Colonic mucosa (tissue), 4 donors: ENCODE data around the gene KIF16B. TPM values are rescaled to one million over a fixed set of nuclear protein-coding genes. Genes with fewer than 3 reads are reported as not detected.

Experiments used
- DNase-seq: peaks from one replicate; pipeline ENCODE4 v3.0.0-alpha.2; 2020
- H3K27ac ChIP-seq: fragments of 200-600 bp; one replicate; pipeline ENCODE4 v1.8.0; 2021
- H3K27me3 ChIP-seq: fragments of 200-600 bp; one replicate; pipeline ENCODE4 v1.8.0; 2021
- H3K36me3 ChIP-seq: fragments of 200-600 bp; one replicate; pipeline ENCODE4 v1.8.0; 2021
- H3K4me1 ChIP-seq: fragments of 200-600 bp; one replicate; pipeline ENCODE4 v1.8.0; 2021; ENCODE audit warnings: mild to moderate bottlenecking
- H3K4me3 ChIP-seq: fragments of 200-600 bp; one replicate; pipeline ENCODE4 v1.8.0; 2021
- H3K9ac ChIP-seq, 2 donors: one replicate each; pipeline ENCODE4 v1.7.0; 2013; ENCODE audit warnings: control low read depth in 2 of 2, low read depth in 2 of 2, low read length in 2 of 2
- H3K9me3 ChIP-seq: fragments of 200-600 bp; one replicate; pipeline ENCODE4 v1.8.0; 2021
- intact Hi-C: fragments of 100-400 bp; cut with DNase I; formaldehyde crosslinking; loops from one replicate; pipeline ENCODE4 v1.14.1; 2022
- total RNA-seq, 2 donors: library from RNA; stranded (reverse); fragmentation: NEBNext Ultra II Directional in 1 of 2; extraction: Animal tissue kit (Norgen Biotek cat#: 25700) in 1 of 2; gene quantifications; one replicate each; pipeline ENCODE4 v1.2.1, GENCODE V29; 2021
- TF ChIP-seq, protein P1 (sequence below): fragments of 200-600 bp; IDR thresholded peaks from one replicate; pipeline ENCODE4 v1.8.0; 2022; ENCODE audit warnings: antibody characterized with exemption, mild to moderate bottlenecking
- donor health status: healthy.
- donor health status: DM: no; HTN: no; CAD: no.
- donor health status: DM: no; HTN: no; CAD: no.

Gene KIF16B
- total RNA-seq, 2 donors from 2014 or later = 41.6 to 68.7 TPM

DNA sequence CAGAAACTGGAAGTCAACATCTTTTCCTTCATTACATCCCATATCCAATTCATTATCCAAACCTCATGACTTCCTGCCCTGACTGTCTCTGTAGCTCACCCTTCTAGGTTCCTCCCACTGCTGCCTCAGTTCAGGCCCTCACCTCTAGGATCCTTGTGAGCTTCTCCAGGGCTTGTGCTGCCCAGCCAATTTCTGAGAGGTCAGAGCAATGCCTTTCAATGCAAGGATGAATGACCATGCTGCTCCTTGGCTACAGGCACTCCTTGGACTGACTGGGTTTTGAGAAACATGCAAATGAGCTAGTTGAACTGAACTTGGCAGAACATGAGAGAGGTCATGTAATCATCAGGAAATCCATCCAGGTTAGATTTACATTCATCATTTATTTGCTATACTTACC is 173.4 kb downstream of the KIF16B start:
- H3K9ac ChIP-seq = no peak overlapping the region
- DNase-seq = no peak
- no peak overlapping the region for H3K4me3 ChIP-seq
- no peaks in the 10 kb centered on the region for H3K36me3 ChIP-seq
- TF ChIP-seq, protein P1, sequence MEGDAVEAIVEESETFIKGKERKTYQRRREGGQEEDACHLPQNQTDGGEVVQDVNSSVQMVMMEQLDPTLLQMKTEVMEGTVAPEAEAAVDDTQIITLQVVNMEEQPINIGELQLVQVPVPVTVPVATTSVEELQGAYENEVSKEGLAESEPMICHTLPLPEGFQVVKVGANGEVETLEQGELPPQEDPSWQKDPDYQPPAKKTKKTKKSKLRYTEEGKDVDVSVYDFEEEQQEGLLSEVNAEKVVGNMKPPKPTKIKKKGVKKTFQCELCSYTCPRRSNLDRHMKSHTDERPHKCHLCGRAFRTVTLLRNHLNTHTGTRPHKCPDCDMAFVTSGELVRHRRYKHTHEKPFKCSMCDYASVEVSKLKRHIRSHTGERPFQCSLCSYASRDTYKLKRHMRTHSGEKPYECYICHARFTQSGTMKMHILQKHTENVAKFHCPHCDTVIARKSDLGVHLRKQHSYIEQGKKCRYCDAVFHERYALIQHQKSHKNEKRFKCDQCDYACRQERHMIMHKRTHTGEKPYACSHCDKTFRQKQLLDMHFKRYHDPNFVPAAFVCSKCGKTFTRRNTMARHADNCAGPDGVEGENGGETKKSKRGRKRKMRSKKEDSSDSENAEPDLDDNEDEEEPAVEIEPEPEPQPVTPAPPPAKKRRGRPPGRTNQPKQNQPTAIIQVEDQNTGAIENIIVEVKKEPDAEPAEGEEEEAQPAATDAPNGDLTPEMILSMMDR = no peak
- no peaks in the 10 kb centered on the region for H3K9me3 ChIP-seq
- H3K4me1 ChIP-seq = no peaks in the 10 kb centered on the region
- no peak overlapping the region for H3K27ac ChIP-seq
- no peaks in the 10 kb centered on the region for H3K27me3 ChIP-seq
- intact Hi-C loops = no loop called here

DNA sequence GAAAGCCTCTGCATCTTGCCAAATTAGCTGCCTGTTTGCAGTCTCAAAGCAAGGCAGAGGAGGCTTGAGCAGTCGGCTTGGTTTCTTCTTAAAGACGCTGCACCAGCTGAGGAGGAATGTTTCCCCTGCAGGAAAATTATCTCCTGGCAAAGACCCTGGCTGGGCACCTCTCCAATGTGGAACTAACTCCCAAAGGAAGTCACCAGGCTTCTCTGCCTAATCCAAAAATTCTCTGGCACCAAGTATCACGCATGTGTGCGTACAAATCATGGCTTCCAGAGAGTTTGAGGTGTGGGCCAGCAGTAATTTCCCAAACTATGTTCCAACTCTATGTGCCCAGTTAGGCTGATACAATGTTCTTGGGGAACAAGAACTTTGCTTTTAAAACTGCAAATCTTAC is 176.2 kb downstream of the KIF16B start:
- no peak for DNase-seq
- intact Hi-C loops = no loop called here
- no peak overlapping the region for H3K27ac ChIP-seq
- no peaks in the 10 kb centered on the region for H3K36me3 ChIP-seq
- H3K27me3 ChIP-seq = no peaks in the 10 kb centered on the region
- H3K4me3 ChIP-seq = no peak overlapping the region
- TF ChIP-seq, protein P1 = no peak
- no peaks in the 10 kb centered on the region for H3K9me3 ChIP-seq
- no peak overlapping the region for H3K9ac ChIP-seq
- no peaks in the 10 kb centered on the region for H3K4me1 ChIP-seq

DNA sequence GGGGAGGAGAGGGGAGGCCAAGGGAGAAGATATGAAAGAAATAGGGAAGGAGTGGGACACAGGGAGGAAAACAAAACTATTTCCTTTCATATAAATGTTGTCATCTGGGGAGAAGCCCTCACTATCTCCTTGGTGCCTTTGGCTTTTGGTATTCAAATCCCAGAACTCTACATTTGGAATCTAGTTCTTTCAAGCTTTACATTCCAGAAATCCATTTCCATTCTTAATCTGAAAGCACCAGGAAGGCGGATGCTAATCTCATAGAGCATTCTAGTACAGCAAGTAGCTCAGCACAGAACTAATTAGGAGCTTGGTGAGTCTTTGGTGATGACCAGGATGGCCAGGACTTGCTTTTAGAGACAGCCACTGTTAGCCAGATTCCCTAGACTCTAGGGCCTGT is 177.9 kb downstream of the KIF16B start:
- Histone ChIP-seq H3K27me3 (no peaks in the 10 kb centered on the region), H3K9me3 (no peaks in the 10 kb centered on the region), H3K4me1 (no peaks in the 10 kb centered on the region), H3K27ac (no peak overlapping the region), H3K36me3 (no peaks in the 10 kb centered on the region), H3K9ac (no peak overlapping the region), H3K4me3 (no peak overlapping the region)
- TF ChIP-seq, protein P1 = no peak
- intact Hi-C loops = no loop called here
- DNase-seq = no peak

DNA sequence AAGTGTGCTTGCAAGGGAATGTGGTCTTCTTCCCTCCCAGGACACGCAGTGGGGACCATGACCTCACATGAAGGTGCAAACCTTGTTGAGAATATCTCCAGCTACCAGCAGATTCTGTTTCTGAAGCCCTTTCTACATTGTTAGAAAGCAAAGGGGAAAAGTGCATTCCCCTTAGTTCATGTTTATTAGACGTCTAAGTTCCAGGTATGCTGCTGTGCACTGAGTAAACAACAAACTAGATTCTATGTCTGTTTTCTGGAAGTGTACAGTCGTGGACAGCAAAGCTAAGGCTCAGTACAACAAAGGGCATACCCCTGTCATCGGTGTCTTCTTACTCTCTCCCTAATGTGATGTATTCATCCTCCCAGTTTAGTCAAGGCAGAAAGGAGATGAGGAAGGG is 178.5 kb downstream of the KIF16B start:
- Histone ChIP-seq H3K4me1 (no peaks in the 10 kb centered on the region), H3K27ac (no peak overlapping the region), H3K36me3 (no peaks in the 10 kb centered on the region), H3K9ac (no peak overlapping the region), H3K27me3 (no peaks in the 10 kb centered on the region), H3K9me3 (no peaks in the 10 kb centered on the region), H3K4me3 (no peak overlapping the region)
- TF ChIP-seq, protein P1 = no peak
- no peak for DNase-seq
- intact Hi-C loops = no loop called here

DNA sequence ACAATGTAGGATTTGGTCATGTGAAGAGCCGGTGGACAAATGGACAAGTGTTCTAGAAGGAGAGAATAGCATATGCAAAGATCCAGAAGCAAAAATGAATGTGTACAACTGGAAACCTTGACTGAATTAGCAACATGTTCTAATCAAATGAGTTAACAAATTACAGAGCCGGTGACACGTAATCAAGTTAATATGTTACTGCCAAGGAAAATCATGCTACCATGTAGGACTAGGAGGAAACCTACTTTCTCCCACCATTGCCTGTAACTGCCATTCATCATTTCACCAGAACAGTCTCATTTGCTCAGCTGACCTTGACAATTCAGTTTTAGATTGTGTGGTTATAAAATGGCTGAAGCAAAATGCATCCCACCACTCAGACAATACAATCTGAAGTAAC is 179.4 kb downstream of the KIF16B start:
- DNase-seq = no peak
- H3K9ac ChIP-seq = no peak overlapping the region
- no peaks in the 10 kb centered on the region for H3K27me3 ChIP-seq
- no peaks in the 10 kb centered on the region for H3K9me3 ChIP-seq
- intact Hi-C loops = no loop called here
- TF ChIP-seq, protein P1 = no peak
- H3K4me3 ChIP-seq = no peak overlapping the region
- no peaks in the 10 kb centered on the region for H3K36me3 ChIP-seq
- H3K27ac ChIP-seq = no peak overlapping the region
- H3K4me1 ChIP-seq = no peaks in the 10 kb centered on the region

DNA sequence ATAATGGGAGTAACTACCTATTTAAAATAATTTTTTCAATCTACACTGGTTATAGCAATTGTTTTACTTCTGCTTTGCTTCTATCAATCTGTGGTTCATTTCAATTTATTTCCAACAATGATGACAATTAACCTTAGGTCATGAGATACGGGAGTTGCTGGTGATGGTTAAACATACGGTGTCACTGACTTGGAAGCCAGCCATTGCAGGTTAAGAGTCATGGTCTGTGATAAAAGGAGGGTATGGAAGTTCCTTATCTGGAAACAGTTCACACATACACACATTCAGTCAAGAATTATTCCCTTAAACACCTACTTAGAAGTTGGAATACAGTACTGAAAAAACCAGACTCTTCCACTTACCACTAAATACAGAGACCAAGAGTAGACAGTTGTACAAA is 180.0 kb downstream of the KIF16B start:
- Histone ChIP-seq H3K27me3 (no peaks in the 10 kb centered on the region), H3K9ac (no peak overlapping the region), H3K36me3 (no peaks in the 10 kb centered on the region), H3K27ac (no peak overlapping the region), H3K4me3 (no peak overlapping the region), H3K4me1 (no peaks in the 10 kb centered on the region), H3K9me3 (no peaks in the 10 kb centered on the region)
- no peak for DNase-seq
- TF ChIP-seq, protein P1 = no peak
- intact Hi-C loops = no loop called here
